ENCODE results near the gene SGTA.
A peak's percentile ranks its signal among the peaks of the same experiment; 100 is the strongest.

SGTA gene

GRCh38 chr19:2775556-2776430 is 7.3 kb downstream of the SGTA start:
- intact Hi-C loops (cut with DNase I) = no loop called here
- peak in 30 of 42 donors; percentile 24 to 80 (median 50) for DNase-seq

- peak in 11 of 42 donors; percentile 13 to 67 (median 38) for DNase-seq
- intact Hi-C loops (cut with DNase I) = no loop called here
Observed at GRCh38 chr19:2774953-2775555, 8.0 kb downstream of the SGTA start.

GRCh38 chr19:2774083-2774679 is 8.9 kb downstream of the SGTA start:
- DNase-seq = no peak
- intact Hi-C loops (cut with DNase I) = no loop called here

DNA sequence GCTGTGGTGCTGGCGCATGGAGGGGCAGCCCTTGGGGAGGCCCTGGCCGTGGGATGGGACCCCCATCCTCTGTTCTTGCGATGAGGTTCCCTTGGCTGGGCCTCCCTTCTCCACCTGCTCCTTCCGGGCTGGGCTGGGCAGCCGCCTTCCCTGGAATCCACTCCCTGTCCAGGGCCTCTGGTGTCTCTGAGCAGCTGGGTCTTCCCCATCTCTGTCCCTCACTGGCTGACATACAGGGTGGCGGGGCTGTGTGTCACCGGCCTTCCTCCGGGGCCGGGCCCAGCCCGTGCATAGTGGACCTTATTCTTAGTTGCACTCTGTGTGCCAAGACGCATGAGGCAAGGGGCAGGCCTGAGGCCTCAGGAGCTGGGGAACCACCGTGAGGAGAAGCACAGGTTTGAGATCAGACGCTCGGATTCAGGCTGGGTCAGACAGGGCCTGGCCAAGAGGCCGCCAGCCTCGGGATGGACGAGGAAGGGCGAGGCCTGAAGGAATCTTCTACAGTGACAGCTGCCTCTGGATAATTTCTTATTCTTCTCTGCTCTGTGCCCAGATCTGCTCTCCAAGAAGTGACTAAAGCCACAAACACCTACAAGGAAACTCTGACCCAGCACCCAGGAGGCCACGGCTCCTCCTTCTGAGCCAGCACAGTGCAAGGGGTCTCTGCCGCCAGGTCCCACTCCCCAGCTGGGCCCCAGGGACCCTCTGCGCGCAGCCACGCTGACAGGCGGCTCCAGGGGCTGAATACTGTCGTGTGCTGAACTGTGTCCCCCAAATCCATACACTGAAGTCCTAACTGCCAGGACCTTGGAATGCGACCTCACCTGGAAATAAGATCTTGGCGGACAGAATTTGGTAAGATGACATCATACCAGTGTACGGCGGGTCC is 11.0 kb downstream of the SGTA start:
- DNase-seq = no peak
- intact Hi-C loops (cut with DNase I) = no loop called here

DNA sequence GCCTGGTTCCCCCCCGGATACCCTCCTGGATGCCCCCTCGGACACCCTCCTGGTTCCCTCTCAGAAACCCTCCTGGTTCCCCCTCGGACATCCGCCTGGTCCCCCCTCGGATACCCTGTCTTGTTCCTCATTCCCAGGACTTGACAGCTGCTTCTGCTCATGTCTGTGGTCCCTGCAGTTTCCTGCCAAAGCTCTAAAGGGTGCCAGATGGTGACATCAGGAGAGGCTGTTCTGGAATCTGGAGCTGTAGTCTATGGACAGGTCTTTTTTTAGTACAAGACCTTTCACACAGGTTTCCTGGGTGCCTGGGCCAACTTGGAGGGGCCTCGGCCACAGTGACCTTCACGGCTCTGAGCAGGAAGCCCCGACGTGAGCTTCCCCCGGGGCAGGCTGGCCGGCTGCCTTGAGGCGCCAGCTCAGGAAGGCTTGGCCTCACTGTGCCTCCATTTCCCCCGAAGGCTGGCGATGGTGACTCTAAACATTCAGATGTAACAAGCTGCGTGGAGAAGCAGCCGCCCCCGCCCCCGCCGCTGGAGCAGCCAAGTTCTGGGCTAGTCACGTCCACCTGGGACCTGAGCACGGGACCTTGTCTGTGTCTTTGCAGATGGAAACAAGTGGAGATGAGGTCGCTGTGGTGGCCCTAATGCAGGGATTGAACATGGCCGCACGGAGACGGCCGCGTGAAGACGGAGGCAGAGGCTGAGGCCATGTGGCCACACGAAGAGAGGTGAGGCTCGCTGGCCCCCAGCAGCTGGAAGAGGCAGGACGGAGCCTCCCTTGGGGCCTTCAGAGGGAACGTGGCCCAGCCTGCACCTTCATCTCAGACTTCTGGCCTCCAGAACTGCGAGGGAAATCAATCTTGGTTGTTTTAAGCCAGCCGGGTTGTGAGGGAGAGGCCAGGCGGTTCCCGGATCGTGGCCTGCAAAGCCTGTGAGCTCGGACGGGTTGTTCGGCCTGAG is 12.7 kb downstream of the SGTA start:
- intact Hi-C loops (cut with DNase I) = no loop called here
- DNase-seq = peak in 16 of 42 donors; percentile 29 to 60 (median 44)

- intact Hi-C loops (cut with DNase I) = no loop called here
- DNase-seq = no peak
Observed at GRCh38 chr19:2769218-2769617, 13.9 kb downstream of the SGTA start.

- intact Hi-C loops (cut with DNase I) = no loop called here
- DNase-seq = no peak
Observed at GRCh38 chr19:2768365-2769132, 14.5 kb downstream of the SGTA start.

DNA sequence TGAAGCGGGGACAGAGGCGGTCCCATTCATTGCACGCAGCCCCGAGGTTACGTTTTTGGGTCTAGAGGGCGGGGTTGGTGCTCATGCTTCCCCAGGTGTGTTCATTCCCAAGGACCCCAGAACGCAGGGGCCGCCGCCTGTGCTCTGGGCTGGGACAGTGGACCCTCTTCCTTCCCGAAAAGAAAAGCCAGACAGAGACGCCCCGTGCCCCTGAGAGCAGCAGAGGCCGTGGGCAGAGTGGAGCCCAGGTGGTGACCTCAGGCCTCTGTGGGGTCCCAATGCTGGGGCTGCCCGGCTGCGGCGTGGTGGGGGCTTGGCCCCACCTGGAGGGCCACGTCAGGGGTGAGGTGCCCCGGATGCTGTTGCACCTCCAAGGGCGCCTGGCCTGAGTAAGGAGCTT is 15.4 kb downstream of the SGTA start:
- intact Hi-C loops (cut with DNase I) = no loop called here
- no peak for DNase-seq

- intact Hi-C loops (cut with DNase I) = no loop called here
Observed at GRCh38 chr19:2766594-2767372, 16.3 kb downstream of the SGTA start.

GRCh38 chr19:2765376-2765775 is 17.7 kb downstream of the SGTA start:
- intact Hi-C loops (cut with DNase I) = no loop called here
- no peak for DNase-seq

More at GRCh38 chr19:2766594-2767372, 16.3 kb downstream of the SGTA start:
- DNase-seq = no peak

DNA sequence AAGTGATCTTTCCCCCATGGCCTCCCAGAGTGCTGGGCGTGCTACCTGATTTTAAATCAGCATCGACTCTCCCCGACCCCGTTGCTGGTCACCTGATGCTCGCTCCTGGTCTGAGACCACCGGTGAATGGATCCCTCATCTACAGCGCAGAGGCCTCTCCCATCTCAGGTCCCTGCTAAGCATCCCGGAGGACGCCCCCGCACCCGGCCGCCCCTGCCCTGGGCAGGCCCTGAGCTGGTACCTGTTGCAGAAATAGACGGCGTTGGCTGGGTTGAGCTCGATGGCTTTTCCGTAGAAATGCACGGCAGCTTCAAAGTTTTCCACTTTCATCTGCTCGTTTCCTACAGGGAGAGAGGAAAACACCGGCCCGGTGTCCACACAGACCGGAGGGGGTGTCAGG is 18.1 kb downstream of the SGTA start:
- intact Hi-C loops (cut with DNase I) = no loop called here

GRCh38 chr19:2763687-2764086 is 19.4 kb downstream of the SGTA start:
- intact Hi-C loops (cut with DNase I) = no loop called here
- no peak for DNase-seq

More for the DNA sequence above, 18.1 kb downstream of the SGTA start:
- no peak for DNase-seq

- no peak for DNase-seq
- intact Hi-C loops (cut with DNase I) = no loop called here
Observed at GRCh38 chr19:2762783-2763496, 20.1 kb downstream of the SGTA start.

- no peak for DNase-seq
- intact Hi-C loops (cut with DNase I) = no loop called here
Observed at GRCh38 chr19:2761876-2762782, 20.9 kb downstream of the SGTA start.

DNA sequence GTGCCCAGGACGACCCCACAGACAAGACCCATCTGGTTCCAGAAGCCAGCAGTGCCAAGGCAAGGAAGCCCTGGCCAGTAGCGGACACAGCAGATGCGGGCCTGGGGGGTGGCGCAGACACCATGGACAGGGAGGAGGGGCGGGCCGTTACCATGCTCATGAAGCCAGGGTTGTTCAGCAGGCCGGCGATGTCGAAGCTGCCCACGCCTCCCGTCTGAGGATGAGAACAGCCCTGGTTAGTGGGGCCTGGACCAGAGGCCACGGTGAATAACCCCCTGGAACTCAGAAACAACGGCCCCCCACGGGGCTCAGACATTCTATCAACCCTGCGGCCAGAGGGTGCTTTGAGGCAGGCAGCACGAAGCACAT is 21.8 kb downstream of the SGTA start:
- intact Hi-C loops (cut with DNase I) = no loop called here
- DNase-seq = no peak

All from head of caudate nucleus (tissue), 42 donors.